HepG2 (cell line): ENCODE measurements around the gene PPIB. TPM values are rescaled to one million over a fixed set of nuclear protein-coding genes. Genes with fewer than 3 reads are reported as not detected.

Experiments used
- ATAC-seq: fragments of 200-7000 bp; cut with Tn5 transposase; 3 replicates; pipeline ENCODE4 v1.9.1; 2020; ENCODE audit warnings: mild to moderate bottlenecking, moderate library complexity
- BruUV-seq: library from RNA; stranded (reverse); fragments of 400-500 nt; replicated peaks from 2 replicates; lab custom pipeline; 2021; lab: Mats Ljungman, UMichigan
- CTCF ChIA-PET: fragments of 300-600 bp; formaldehyde crosslinking; extraction: SDS; loops from one replicate; lab custom pipeline; 2021; ENCODE audit warnings: low total read pairs, inconsistent platforms, low intra/inter-chr PET ratio; lab: Yijun Ruan, JAX
- POLR2A ChIA-PET: fragments of 350-600 bp; sonication (Branson Sonifier 250); formaldehyde crosslinking; loops from one replicate; lab custom pipeline; 2020; ENCODE audit warnings: antibody characterized with exemption, inconsistent platforms; lab: Yijun Ruan, JAX
- DNase-seq: peaks from one replicate; pipeline ENCODE4 v3.0.0-alpha.2; 2015; ENCODE audit warnings: low spot score
- FAIRE-seq: peaks from 3 replicates; lab custom pipeline; 2011; peaks lifted over from hg19 to GRCh38; lab: Jason Lieb, UNC
- H2AFZ ChIP-seq: one replicate; pipeline ENCODE4 v1.6.1; 2011; ENCODE audit warnings: low read length, inconsistent platforms
- H3K27ac ChIP-seq: fragments of 300-600 bp; 3 replicates; pipeline ENCODE4 v1.8.0; 2011; ENCODE audit warnings: mixed run types, mild to moderate bottlenecking, mixed read lengths, low read length, inconsistent platforms; ENCODE audit not compliant: insufficient read depth; ENCODE audit errors: extremely low read length
- H3K27me3 ChIP-seq, 2 experiments: fragments of 200-600 bp in 1 of 2; 2 replicates in 1 of 2; 3 replicates in 1 of 2; pipeline versions ENCODE4 v1.6.0 to v1.8.0; 2011; ENCODE audit warnings: low read length in 2 of 2, mild to moderate bottlenecking in 2 of 2, moderate library complexity in 2 of 2, inconsistent platforms in 1 of 2; ENCODE audit not compliant: insufficient read depth in 2 of 2, control insufficient read depth in 1 of 2
- H3K36me3 ChIP-seq, 2 experiments: fragments of 200-600 bp in 1 of 2; replicated peaks in 1 of 2; 2 replicates in 1 of 2; 3 replicates in 1 of 2; pipeline versions ENCODE4 v1.5.1 to v1.8.0; 2011; ENCODE audit warnings: low read length in 2 of 2, inconsistent platforms in 1 of 2; ENCODE audit not compliant: insufficient read depth in 2 of 2, control insufficient read depth in 1 of 2
- H3K4me1 ChIP-seq: 2 replicates; pipeline ENCODE4 v1.5.1; 2012; ENCODE audit warnings: low read length, inconsistent platforms; ENCODE audit not compliant: insufficient read depth
- H3K4me2 ChIP-seq: 2 replicates; pipeline ENCODE4 v1.6.0; 2011; ENCODE audit warnings: low read depth, low read length, inconsistent platforms
- H3K4me3 ChIP-seq, 3 experiments: fragments of 200-600 bp in 1 of 3; sonication (generic), shearing (Covaris generic) in 1 of 3; replicated peaks in 1 of 3; 2 replicates each; pipeline ENCODE4 v1.5.1; 2011 to 2016; ENCODE audit warnings: low read length in 3 of 3, inconsistent platforms in 2 of 3, low read depth in 2 of 3, mild to moderate bottlenecking in 2 of 3, control low read depth in 1 of 3, mixed read lengths in 1 of 3; ENCODE audit not compliant: insufficient read depth in 1 of 3
- H3K79me2 ChIP-seq: one replicate; pipeline ENCODE4 v1.6.1; 2011; ENCODE audit warnings: low read length, inconsistent platforms; ENCODE audit not compliant: insufficient read depth
- H3K9ac ChIP-seq: 2 replicates; pipeline ENCODE4 v1.6.0; 2011; ENCODE audit warnings: mild to moderate bottlenecking, low read depth, low read length, inconsistent platforms; ENCODE audit not compliant: insufficient read depth
- H3K9me3 ChIP-seq: 2 replicates; pipeline ENCODE4 v1.5.1; 2012; ENCODE audit warnings: mild to moderate bottlenecking, low read length
- H4K20me1 ChIP-seq: 2 replicates; pipeline ENCODE4 v1.6.0; 2011; ENCODE audit warnings: inconsistent platforms, mild to moderate bottlenecking, low read length, moderate library complexity; ENCODE audit not compliant: insufficient read depth
- CENPX ChIP-seq: sonication (generic); formaldehyde crosslinking; IDR thresholded peaks from 2 replicates; pipeline ENCODE4 v1.9.0; 2021; ENCODE audit warnings: mild to moderate bottlenecking, missing genetic modification reagents, moderate library complexity
- E2F2 ChIP-seq: sonication (generic); formaldehyde crosslinking; IDR thresholded peaks from 2 replicates; pipeline ENCODE4 v1.4.0; 2020; ENCODE audit warnings: missing genetic modification reagents, borderline replicate concordance
- EEA1 ChIP-seq: sonication (generic); formaldehyde crosslinking; IDR thresholded peaks from 2 replicates; pipeline ENCODE4 v1.5.1; 2020; ENCODE audit warnings: mild to moderate bottlenecking, missing genetic modification reagents, borderline replicate concordance
- HMG20B ChIP-seq: conservative IDR thresholded peaks from 2 replicates; pipeline ENCODE4 v1.6.1; 2016; ENCODE audit warnings: missing genetic modification reagents, missing compliant biosample characterization
- PITX1 ChIP-seq: sonication (generic); formaldehyde crosslinking; IDR thresholded peaks from 2 replicates; pipeline ENCODE4 v1.5.1; 2020; ENCODE audit warnings: mild to moderate bottlenecking, missing genetic modification reagents
- RFX3 ChIP-seq: IDR thresholded peaks from 2 replicates; pipeline ENCODE4 v1.6.1; 2016; ENCODE audit warnings: missing biosample characterization, missing genetic modification reagents
- SMARCE1 ChIP-seq: fragments of 450-650 bp; IDR thresholded peaks from 2 replicates; pipeline ENCODE4 v1.6.1; 2017; ENCODE audit warnings: borderline replicate concordance
- TERF1 ChIP-seq: sonication (generic); formaldehyde crosslinking; IDR thresholded peaks from 2 replicates; pipeline ENCODE4 v1.8.0; 2022; ENCODE audit warnings: mild to moderate bottlenecking, missing genetic modification reagents, moderate library complexity
- TOE1 ChIP-seq: sonication (generic); formaldehyde crosslinking; IDR thresholded peaks from 2 replicates; pipeline ENCODE4 v1.4.0; 2020; ENCODE audit warnings: mild to moderate bottlenecking, missing genetic modification reagents
- ZBTB21 ChIP-seq: sonication (generic); formaldehyde crosslinking; IDR thresholded peaks from 2 replicates; pipeline ENCODE4 v1.4.0; 2020; ENCODE audit warnings: missing genetic modification reagents
- ZNF251 ChIP-seq: sonication (generic); formaldehyde crosslinking; IDR thresholded peaks from 2 replicates; pipeline ENCODE4 v1.9.0; 2021; ENCODE audit warnings: mild to moderate bottlenecking, missing genetic modification reagents
- ZNF335 ChIP-seq: sonication (generic); formaldehyde crosslinking; IDR thresholded peaks from 2 replicates; pipeline ENCODE4 v1.4.0; 2020; ENCODE audit warnings: missing genetic modification reagents
- ZNF431 ChIP-seq: sonication (generic); formaldehyde crosslinking; IDR thresholded peaks from 2 replicates; pipeline ENCODE4 v1.9.0; 2022; ENCODE audit warnings: missing genetic modification reagents, low read depth, mild to moderate bottlenecking, borderline replicate concordance
- ZNF567 ChIP-seq: sonication (generic); formaldehyde crosslinking; IDR thresholded peaks from 2 replicates; pipeline ENCODE4 v1.8.1; 2023; ENCODE audit warnings: mild to moderate bottlenecking, missing genetic modification reagents, borderline replicate concordance
- in situ Hi-C: cut with HindIII; loops from 2 replicates; pipeline ENCODE4 v1.10.0; 2017; ENCODE audit warnings: low pct_unique_long_range_greater_than_20kb; ENCODE audit not compliant: extremely low pct_ligation_motif_present
- intact Hi-C: fragments of 100-400 bp; cut with micrococcal nuclease; formaldehyde crosslinking; loops from one replicate; pipeline ENCODE4 v1.10.0; 2022; ENCODE audit not compliant: unreplicated experiment
- polyA plus RNA-seq, 8 experiments: library from polyadenylated mRNA; depleted of rRNA in 3 of 8; stranded (reverse) in 7 of 8; unstranded in 1 of 8; fragments of >200 nt; fragmentation: Illumina TruSeq in 4 of 8; extraction: Trizol in 4 of 8; gene quantifications; 2 replicates each; pipeline versions ENCODE4 v1.2.1 to v1.2.3, GENCODE V29; 2011 to 2016; ENCODE audit warnings: low read depth in 4 of 8, missing spikeins in 1 of 8, mixed read lengths in 1 of 8; ENCODE audit not compliant: insufficient read depth in 1 of 8
- total RNA-seq, 5 experiments: library from RNA; depleted of rRNA; stranded (reverse); fragments of >200 nt; fragmentation: Illumina TruSeq; extraction: Trizol; gene quantifications; 2 replicates each; pipeline ENCODE4 v1.2.3, GENCODE V29; 2016; ENCODE audit warnings: low read depth in 1 of 5

PPIB gene
- total and polyA plus RNA-seq, 2 of the 13 experiments (the other 11 are each of a cell fraction or from before 2014, with no cell fraction given), result 780 to 882 TPM

GRCh38 chr15:64205202-64205601, 42.4 kb upstream of the PPIB start:
- intact Hi-C loops, result loop anchor here (10.0 kb wide), 1 partner anchor 450 kb away; no protein-coding TSS in a partner anchor
- in situ Hi-C loops, result loop anchor here (5.0 to 25.0 kb wide), 2 partner anchors 152 to 482 kb away; partner anchors contain the start of gene CSNK1G1
- no peak overlapping the region for H2AFZ ChIP-seq
- no peaks in the 10 kb centered on the region for H4K20me1 ChIP-seq
- POLR2A ChIA-PET, result no interaction called here
- no peak for FAIRE-seq
- no peaks in the 10 kb centered on the region for H3K27me3 ChIP-seq
- no peak overlapping the region for H3K4me3 ChIP-seq
- no peak overlapping the region for H3K4me2 ChIP-seq
- CTCF ChIA-PET, result no interaction called here
- H3K9me3 ChIP-seq, result no peaks in the 10 kb centered on the region
- no peaks in the 10 kb centered on the region for H3K4me1 ChIP-seq
- TF ChIP-seq ZNF251 (no peak), ZNF431 (no peak), ZNF335 (no peak), E2F2 (no peak), TOE1 (CRISPR knock-in tag) (no peak), ZBTB21 (CRISPR knock-in tag) (no peak), PITX1 (no peak), TERF1 (CRISPR knock-in tag) (no peak), RFX3 (no peak), ZNF567 (CRISPR knock-in tag) (no peak), SMARCE1 (no peak), EEA1 (CRISPR knock-in tag) (no peak), CENPX (no peak), HMG20B (no peak)
- TF ChIP-seq, all 625 proteins: peak for 0
- Histone ChIP-seq H3K9ac (no peak overlapping the region), H3K36me3 (peaks cover 0 to 22% of the 10 kb centered on the region in 2 experiments), H3K27ac (no peak overlapping the region), H3K79me2 (no peaks in the 10 kb centered on the region)
- ATAC-seq (no peak), DNase-seq (no peak)
- BruUV-seq, result no TSS peak
